ENCODE measurements around the gene HABP2.

HABP2 gene

GRCh38 chr10:113552701-113553100 lies at the start of gene HABP2:
Gene HABP2 (plus strand): TSS chr10:113553053. CDS start chr10:113553122, 69 bp downstream.
- DNase-seq = no peak

DNA sequence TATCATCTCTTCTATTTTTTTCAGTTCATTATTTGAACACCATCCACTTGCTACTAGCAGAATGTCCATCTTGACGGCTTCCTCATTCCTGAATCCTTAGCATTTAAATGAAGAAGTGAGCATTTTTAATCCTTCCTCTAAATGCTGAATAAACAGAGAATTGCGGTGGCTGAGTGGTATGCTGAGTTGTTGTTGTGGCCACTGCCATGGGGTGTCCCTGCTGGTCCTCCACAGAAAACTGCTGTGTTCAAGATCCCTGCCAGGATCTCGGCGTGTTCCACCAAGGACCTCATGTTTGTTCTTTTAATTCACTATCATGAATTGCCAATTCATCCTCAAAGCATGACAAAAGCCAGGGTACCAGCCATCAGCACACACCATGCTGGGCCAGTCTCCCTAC lies 48.9 kb upstream of the HABP2 start:
- no peak for DNase-seq

GRCh38 chr10:113504423-113504822 lies 48.4 kb upstream of the HABP2 start:
- DNase-seq = no peak

DNA sequence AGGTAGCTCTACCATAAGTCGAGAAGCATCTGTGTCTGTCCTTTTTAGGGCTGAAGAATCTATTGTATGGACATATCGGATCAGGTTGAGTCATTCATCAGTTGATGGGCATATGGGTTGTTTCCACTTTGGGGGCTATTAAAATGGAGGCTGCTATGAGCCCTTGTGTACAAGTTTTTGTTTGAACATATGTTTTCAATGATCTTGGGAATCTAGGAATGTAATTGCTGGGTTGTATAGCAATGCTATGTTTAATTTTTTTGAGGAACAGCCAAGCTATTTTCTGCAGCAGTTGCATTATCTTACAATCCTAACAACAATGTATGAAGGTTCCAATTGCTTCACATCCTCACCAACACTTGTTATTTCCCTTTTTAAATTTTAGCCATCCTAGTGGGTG lies 46.4 kb upstream of the HABP2 start:
- DNase-seq = no peak

GRCh38 chr10:113511419-113511818 lies 41.4 kb upstream of the HABP2 start:
- no peak for DNase-seq

GRCh38 chr10:113515161-113515560 lies 37.7 kb upstream of the HABP2 start:
- DNase-seq = no peak

- no peak for DNase-seq
Measured at GRCh38 chr10:113515601-113516000, 37.3 kb upstream of the HABP2 start.

GRCh38 chr10:113516061-113516460 lies 36.8 kb upstream of the HABP2 start:
- no peak for DNase-seq

- no peak for DNase-seq
Measured at GRCh38 chr10:113517165-113517900, 35.5 kb upstream of the HABP2 start.

GRCh38 chr10:113517901-113518260 lies 35.0 kb upstream of the HABP2 start:
- DNase-seq = no peak

DNA sequence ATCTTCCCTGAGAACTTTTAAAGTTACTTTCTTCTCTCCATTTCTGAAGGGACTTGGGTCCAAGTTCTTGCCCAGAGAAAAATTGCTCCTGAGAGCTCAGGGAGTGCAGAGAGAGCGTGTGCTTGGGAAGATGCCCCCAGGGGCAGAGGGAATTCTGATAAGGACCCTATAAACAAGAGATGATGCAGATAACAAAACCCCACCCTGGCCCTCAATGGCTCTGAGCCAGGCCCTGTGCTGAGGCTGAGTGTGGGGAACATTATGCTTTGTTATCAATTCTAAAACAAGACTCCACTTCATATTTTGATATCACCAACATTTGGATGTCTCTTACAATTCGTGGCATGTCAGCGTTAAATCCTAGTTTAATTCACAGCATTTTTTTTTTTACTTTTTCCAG lies 34.4 kb upstream of the HABP2 start:
- DNase-seq = no peak

DNA sequence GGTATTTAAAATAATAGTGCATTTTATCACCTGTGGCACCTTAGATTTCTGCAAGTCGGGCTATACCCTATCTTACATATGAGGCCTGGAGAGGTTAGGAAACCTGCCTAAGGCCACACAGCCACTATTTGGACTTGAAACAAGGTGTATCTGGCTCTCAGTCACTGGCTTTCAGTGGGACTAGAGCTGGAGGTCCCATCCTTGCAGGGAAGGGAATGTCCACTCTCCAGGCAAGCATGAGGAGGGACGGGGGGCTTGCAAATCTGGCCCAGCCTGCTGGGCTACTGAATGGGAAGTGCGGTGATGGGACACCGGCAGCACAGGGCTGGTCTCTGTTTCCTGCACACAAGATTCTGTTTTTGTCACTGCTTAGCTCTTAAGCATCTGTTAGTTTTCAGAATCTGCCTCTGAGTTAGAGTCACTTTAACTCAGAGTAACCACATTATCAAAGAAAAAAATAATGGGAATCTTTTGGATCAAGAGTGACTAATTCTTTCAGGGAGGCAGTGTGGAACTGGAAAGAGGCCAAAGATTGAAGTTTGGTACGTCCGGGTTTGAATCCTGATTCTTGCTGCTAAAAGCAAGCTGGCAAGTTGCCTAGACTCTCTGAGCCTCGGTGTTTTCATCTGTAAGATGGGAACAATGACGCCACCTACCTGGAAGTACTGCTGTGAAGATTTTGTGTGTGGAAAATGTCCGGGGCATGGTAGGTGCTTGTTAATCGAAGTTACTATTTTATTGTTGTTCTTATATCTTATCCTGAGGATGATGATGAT lies 33.8 kb upstream of the HABP2 start:
- DNase-seq = no peak

- no peak for DNase-seq
Measured at GRCh38 chr10:113519681-113520115, 33.2 kb upstream of the HABP2 start.

GRCh38 chr10:113520261-113520660 lies 32.6 kb upstream of the HABP2 start:
- DNase-seq = no peak

DNA sequence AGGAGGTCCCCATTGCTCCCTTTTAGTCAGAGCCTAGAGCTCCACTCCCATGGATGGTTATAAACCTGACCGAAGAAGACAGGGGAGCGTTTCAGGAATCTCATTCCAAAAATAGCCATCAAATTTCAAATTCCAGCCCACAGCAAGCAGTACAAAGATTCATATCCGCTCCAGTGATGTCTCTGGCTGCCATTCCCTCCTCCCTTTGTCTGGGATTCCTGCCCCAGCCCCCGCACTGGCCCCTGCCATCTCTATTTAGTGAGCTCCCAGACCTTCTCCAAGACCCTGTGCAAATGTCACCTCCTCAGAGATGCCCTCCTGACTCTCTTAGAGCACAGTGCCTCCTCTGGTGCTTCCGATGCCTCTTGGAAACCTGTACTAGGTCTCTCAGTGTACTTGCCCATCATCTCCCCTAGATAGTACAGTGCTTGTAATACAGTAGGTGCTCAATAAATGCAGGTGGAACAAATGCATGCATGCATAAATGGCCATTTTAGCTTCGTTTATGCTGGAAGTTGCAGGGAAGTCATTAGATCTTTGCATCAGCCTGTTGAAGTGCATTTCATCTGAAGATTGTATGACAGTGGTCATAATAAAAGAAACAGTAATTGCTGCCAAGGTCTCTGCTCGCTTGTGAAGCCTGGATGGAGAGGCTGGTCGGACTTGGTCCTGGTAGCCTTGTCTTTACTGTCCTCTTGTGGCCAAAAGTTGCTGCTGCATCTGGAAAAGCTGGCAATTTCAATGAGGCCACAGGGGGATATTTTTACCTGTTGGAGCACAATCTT lies 32.0 kb upstream of the HABP2 start:
- DNase-seq = no peak

DNA sequence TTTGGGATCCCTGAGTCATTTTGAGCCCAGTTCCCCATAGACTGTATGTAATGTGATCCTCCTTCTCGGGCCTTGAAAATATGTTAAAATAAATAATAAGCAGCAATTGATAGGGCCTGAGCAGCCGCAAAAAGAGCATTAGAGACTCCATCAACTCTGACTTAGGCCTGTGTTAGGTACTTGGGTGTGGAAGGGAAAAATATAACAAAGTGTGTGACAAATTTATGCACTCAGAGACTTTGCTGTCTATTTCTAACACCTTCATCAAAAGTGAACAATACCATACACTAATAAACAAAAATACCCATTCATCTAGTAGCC lies 31.4 kb upstream of the HABP2 start:
- no peak for DNase-seq

GRCh38 chr10:113522460-113522859 lies 30.4 kb upstream of the HABP2 start:
- DNase-seq = no peak

GRCh38 chr10:113523071-113523470 lies 29.8 kb upstream of the HABP2 start:
- no peak for DNase-seq

DNA sequence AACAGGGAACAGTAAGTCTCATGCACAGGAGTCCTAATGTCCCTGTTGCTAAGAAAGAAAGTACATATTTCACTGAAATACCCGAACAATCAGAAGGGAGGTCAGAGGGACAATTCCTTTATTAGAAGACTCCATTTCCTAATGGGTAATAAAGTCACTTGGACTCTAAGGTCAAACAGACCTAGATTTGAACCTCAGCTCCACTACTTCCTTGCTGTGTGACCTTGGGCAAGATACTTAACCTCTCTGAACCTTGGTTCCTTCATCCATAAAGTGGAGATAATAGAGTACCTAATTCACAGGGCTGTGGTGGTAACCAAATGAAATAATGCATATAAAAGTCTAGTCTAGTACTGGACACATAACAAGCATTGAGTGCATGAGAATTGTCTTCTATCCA lies 29.2 kb upstream of the HABP2 start:
- DNase-seq = no peak

DNA sequence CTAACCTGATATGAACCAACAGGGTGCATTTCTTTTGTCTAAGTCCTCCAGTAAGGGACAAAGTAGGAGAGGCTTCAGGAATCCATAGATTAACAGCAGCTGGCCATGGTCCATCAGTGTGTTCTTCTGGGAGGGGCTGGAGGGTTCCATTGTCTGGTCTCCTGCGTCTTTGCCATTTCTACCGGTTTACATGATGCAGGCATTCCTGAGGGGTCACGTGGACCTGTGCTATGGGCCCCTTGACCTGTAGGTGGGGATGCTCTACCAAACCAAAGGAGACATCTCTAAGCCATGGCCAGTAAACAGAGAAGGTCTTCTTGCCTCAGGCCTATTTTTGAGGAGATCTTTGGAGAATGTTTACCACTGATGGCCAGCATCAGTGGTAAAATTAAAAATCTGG lies 28.7 kb upstream of the HABP2 start:
- no peak for DNase-seq

- DNase-seq = no peak
Measured at GRCh38 chr10:113524539-113525490, 28.0 kb upstream of the HABP2 start.

DNA sequence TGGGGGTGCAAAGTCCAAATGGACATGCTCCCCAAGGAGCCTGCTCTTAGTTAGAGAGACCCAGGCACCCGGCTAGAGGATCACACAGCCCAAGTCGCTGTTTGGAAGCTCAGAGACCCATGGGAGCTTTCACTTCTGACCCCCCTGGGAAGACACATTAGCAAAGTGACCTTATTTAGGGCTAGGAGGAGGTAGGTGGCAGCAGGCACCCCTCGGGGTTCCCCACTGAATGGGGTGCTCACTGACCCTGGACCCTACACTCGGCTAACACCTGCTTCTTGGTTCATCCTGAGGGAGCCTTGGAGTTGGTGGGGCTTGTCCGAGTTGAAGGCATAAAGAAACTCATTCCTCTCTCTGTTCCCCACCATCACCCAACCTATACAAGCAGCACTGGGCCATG lies 27.1 kb upstream of the HABP2 start:
- no peak for DNase-seq

All from activated CD4-positive, alpha-beta T cell treated with anti-CD3 and anti-CD28 coated beads for 1 hour (primary cell).